ENCODE results near the gene DGKB.

DGKB gene

GRCh38 chr7:14822481-14822854 is 80.1 kb downstream of the DGKB start:
- no peak overlapping the region for H3K9ac ChIP-seq (ENCODE audit: low read length)
- no peaks in the 10 kb centered on the region for H3F3A ChIP-seq (ENCODE audit: insufficient read depth, low read length)
- H3K4me1 ChIP-seq (ENCODE audit: low read length) = no peaks in the 10 kb centered on the region
- no peaks in the 10 kb centered on the region for H3K27me3 ChIP-seq (replicated peaks; ENCODE audit: insufficient read depth, low read length)
- no peak overlapping the region for H3K27ac ChIP-seq (ENCODE audit: low read length)
- no peak overlapping the region for H2AFZ ChIP-seq (ENCODE audit: low read length)
- no peak for DNase-seq
- H3K4me2 ChIP-seq (ENCODE audit: low read depth, low read length) = no peak overlapping the region
- TF ChIP-seq EZH2phosphoT487 (IDR thresholded peaks at IDR 0.05; ENCODE audit: low read length) (no peak), EZH2 (optimal IDR thresholded peaks at IDR 0.05; ENCODE audit: low read depth, low read length) (no peak)
- TF ChIP-seq, protein P1, sequence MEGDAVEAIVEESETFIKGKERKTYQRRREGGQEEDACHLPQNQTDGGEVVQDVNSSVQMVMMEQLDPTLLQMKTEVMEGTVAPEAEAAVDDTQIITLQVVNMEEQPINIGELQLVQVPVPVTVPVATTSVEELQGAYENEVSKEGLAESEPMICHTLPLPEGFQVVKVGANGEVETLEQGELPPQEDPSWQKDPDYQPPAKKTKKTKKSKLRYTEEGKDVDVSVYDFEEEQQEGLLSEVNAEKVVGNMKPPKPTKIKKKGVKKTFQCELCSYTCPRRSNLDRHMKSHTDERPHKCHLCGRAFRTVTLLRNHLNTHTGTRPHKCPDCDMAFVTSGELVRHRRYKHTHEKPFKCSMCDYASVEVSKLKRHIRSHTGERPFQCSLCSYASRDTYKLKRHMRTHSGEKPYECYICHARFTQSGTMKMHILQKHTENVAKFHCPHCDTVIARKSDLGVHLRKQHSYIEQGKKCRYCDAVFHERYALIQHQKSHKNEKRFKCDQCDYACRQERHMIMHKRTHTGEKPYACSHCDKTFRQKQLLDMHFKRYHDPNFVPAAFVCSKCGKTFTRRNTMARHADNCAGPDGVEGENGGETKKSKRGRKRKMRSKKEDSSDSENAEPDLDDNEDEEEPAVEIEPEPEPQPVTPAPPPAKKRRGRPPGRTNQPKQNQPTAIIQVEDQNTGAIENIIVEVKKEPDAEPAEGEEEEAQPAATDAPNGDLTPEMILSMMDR (IDR thresholded peaks at IDR 0.05; ENCODE audit: low read length) = no peak
- H3K36me3 ChIP-seq (replicated peaks; ENCODE audit: insufficient read depth, low read length) = no peaks in the 10 kb centered on the region
- no peak overlapping the region for H3K4me3 ChIP-seq (ENCODE audit: low read length)
- H3K9me3 ChIP-seq (replicated peaks; ENCODE audit: insufficient read depth, low read length) = no peaks in the 10 kb centered on the region
- H3K79me2 ChIP-seq (ENCODE audit: low read length) = no peaks in the 10 kb centered on the region
- H3K9me2 ChIP-seq (replicated peaks; ENCODE audit: insufficient read depth, low read length) = no peaks in the 10 kb centered on the region
- no peaks in the 10 kb centered on the region for H4K20me1 ChIP-seq (ENCODE audit: insufficient read depth, low read length)

DNA sequence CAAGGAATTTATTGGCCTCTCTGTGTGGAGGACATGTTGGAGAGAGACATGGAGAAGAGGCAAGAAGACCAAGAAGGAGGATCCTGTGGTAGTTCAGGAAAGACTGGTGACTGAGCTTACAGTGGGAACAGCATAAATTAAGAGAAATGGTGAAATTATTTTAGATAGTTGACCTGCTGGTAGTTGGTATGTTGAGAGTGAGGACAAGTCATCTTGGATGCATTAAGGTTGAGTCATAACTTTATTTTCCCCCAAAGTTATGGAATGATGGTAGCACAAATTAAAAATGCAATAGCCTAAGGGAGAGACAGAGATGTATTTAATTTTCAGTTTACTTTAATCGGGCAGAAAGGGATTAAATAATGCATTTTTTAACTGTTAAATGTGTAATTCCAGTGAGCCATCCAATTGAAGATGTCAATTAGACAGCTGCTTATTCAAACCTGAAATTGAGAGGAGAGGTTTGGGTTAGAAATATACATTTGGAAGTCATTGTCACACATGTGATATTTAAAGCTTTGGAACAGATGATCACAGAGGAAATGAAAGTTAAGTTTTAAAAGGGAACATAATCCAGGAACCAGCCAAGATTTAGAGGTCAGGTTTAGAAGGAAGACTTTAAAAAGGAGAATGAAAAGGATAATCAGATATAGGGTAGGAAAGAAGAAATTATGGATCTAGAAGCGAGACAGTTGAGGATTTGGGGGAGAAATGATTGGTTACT is 80.6 kb downstream of the DGKB start:
- Histone ChIP-seq H3K36me3 (replicated peaks; ENCODE audit: insufficient read depth, low read length) (no peaks in the 10 kb centered on the region), H3F3A (ENCODE audit: insufficient read depth, low read length) (no peaks in the 10 kb centered on the region), H3K4me2 (ENCODE audit: low read depth, low read length) (no peak overlapping the region), H3K27ac (ENCODE audit: low read length) (no peak overlapping the region), H3K9me2 (replicated peaks; ENCODE audit: insufficient read depth, low read length) (no peaks in the 10 kb centered on the region), H3K4me1 (ENCODE audit: low read length) (no peaks in the 10 kb centered on the region), H3K4me3 (ENCODE audit: low read length) (no peak overlapping the region), H3K9ac (ENCODE audit: low read length) (no peak overlapping the region), H2AFZ (ENCODE audit: low read length) (no peak overlapping the region), H3K79me2 (ENCODE audit: low read length) (no peaks in the 10 kb centered on the region), H4K20me1 (ENCODE audit: insufficient read depth, low read length) (no peaks in the 10 kb centered on the region), H3K9me3 (replicated peaks; ENCODE audit: insufficient read depth, low read length) (no peaks in the 10 kb centered on the region), H3K27me3 (replicated peaks; ENCODE audit: insufficient read depth, low read length) (no peaks in the 10 kb centered on the region)
- DNase-seq = no peak
- TF ChIP-seq EZH2 (optimal IDR thresholded peaks at IDR 0.05; ENCODE audit: low read depth, low read length) = no peak
- no peak for TF ChIP-seq EZH2phosphoT487 (IDR thresholded peaks at IDR 0.05; ENCODE audit: low read length)
- TF ChIP-seq, protein P1 (IDR thresholded peaks at IDR 0.05; ENCODE audit: low read length) = no peak

- TF ChIP-seq EZH2phosphoT487 (IDR thresholded peaks at IDR 0.05; ENCODE audit: low read length) = no peak
- TF ChIP-seq, protein P1 (IDR thresholded peaks at IDR 0.05; ENCODE audit: low read length) = no peak
- TF ChIP-seq EZH2 (optimal IDR thresholded peaks at IDR 0.05; ENCODE audit: low read depth, low read length) = no peak
- Histone ChIP-seq H3K36me3 (replicated peaks; ENCODE audit: insufficient read depth, low read length) (no peaks in the 10 kb centered on the region), H3K9me3 (replicated peaks; ENCODE audit: insufficient read depth, low read length) (no peaks in the 10 kb centered on the region), H3K4me3 (ENCODE audit: low read length) (no peak overlapping the region), H3K9me2 (replicated peaks; ENCODE audit: insufficient read depth, low read length) (no peaks in the 10 kb centered on the region), H3K27ac (ENCODE audit: low read length) (no peak overlapping the region), H4K20me1 (ENCODE audit: insufficient read depth, low read length) (no peaks in the 10 kb centered on the region), H3K9ac (ENCODE audit: low read length) (no peak overlapping the region), H2AFZ (ENCODE audit: low read length) (no peak overlapping the region), H3K4me1 (ENCODE audit: low read length) (no peaks in the 10 kb centered on the region), H3K79me2 (ENCODE audit: low read length) (no peaks in the 10 kb centered on the region), H3K4me2 (ENCODE audit: low read depth, low read length) (no peak overlapping the region), H3F3A (ENCODE audit: insufficient read depth, low read length) (no peaks in the 10 kb centered on the region), H3K27me3 (replicated peaks; ENCODE audit: insufficient read depth, low read length) (no peaks in the 10 kb centered on the region)
- DNase-seq = no peak
Measured at GRCh38 chr7:14818871-14819270, 83.7 kb downstream of the DGKB start.

Data from MM.1S (cell line).